Measurements from ENCODE around the gene CNOT6.

The CNOT6 gene

DNA sequence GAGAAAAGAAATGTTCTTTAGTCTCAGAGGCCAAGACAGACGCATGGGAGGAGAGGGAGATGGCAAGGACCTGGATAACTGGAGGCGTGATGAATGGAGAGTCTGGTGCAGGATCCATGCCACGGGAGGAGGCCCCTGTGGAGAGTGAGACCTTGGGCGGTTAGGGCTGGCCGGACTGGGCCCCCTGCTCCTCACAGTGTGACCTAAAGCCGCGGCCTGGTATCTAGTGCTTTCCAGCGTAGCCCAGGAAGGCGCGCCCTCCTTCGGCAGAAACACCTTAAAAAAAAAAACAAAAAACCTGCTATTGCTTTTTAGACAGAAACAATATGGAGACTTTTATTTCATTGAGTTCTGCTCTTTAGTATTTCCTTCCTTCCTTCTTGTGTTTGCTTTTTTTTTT is 64.1 kb downstream of the CNOT6 start:
- in situ Hi-C loops (cut with MboI; ENCODE audit: low sequenced_read_pairs) = no loop called here

DNA sequence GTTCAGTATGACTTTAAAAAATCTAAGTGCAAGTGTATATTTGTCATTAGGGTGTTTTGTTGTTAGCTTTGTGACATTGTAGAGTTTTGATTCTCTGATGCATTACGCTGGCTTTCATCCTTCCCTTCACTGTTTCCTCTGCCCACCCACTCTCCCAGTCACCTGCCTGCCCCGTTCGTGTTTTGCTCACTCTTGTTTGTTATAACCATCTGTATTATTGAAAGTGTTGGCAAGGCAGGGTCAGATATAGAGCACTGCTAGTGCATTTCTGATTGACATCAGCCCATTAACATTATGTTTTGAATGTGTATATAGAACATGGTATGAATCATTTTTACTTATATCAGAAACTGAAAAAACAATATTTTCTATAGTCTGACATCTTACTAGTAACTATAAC is 69.8 kb downstream of the CNOT6 start:
- in situ Hi-C loops (cut with MboI; ENCODE audit: low sequenced_read_pairs) = no loop called here

DNA sequence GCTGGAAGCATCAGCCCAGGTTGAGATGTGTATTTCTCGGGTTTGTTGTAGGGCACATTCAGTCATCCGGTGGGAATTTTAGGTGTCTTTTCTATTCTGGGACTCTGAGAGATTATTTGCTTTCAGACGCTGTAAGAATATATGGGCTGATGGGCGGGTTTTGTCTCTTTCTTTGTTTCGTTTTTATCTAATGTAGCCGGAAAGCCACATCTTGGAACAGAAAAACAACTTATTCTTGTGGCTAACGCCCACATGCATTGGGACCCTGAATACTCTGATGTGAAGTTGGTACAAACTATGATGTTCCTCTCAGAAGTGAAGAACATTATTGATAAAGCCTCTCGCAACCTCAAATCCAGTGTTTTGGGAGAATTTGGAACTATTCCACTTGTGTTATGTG is 74.7 kb downstream of the CNOT6 start:
- in situ Hi-C loops (cut with MboI; ENCODE audit: low sequenced_read_pairs) = no loop called here

DNA sequence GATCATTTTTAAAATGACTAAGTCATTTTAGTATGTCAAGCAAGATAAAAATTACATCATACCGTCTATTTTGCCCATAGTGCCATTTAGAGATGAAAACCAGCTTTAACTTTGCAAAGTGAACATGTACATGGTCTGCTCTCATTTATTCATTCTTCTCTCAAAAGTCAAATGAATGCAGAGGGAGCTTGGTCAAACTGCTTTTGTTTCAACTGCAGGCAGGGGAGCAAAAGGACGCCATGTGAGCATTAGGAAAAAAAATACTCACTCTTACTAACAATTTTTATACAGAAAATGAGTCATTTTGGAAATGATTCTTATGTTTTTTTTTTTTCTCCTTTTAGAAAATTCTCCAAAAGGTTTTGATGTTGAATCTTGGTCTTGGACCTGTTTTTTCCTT is 81.4 kb downstream of the CNOT6 start:
- in situ Hi-C loops (cut with MboI; ENCODE audit: low sequenced_read_pairs) = no loop called here

DNA sequence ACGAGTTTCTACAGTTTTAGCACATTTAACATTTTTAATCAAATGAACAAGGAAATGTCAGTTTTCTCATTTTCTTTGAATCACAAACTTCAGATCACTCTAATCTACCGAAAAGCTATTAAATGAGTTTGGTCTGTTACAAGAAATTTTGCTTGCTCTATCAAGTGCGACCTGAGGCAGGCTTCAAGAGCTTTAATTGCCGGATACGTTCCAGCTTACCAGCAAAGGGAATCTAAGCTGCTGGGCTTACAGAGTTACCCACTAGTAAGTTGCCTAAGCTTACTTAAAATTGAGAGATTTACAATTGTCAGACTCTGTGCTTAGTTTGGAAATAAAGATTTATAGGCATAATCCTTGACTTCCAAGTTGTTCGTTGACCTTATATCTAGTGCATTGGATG is 86.5 kb downstream of the CNOT6 start:
- in situ Hi-C loops (cut with MboI; ENCODE audit: low sequenced_read_pairs) = no loop called here

DNA sequence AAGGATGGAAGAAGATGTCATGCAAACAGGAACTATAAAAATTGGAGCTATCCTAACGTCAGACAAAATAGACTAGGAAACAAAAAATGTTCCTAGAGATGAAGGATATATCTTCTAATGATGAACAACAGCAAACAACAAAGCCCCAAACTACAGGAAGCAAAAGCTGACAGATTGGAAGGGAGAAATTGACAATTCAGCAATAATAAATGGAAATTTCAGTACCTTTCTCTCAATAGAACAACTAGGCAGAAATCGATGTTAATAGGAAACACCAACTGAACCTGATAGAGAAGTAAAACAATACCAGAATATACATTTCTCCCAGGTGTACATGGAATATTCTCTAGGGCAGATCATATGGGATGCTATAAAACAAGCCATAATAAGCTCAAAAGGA is 89.6 kb downstream of the CNOT6 start:
- in situ Hi-C loops (cut with MboI; ENCODE audit: low sequenced_read_pairs) = no loop called here

DNA sequence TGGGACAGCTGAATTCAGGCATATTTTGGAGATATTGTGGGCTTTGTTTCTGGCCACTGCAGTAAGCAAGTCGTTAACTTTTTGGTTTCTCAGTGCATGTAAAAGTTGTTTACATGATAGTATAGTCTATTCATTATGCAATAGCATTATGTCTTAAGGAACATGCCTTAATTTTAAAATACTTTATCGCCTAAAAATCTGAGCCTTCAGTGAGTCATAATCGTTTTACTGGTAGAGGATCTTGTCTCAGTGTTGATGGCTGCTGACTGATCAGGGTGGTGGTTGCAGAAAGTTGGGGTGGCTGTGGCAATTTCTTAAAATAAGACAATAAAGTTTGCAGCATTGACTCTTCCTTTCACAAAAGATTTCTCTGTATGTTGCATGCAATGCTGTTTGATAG is 92.0 kb downstream of the CNOT6 start:
- in situ Hi-C loops (cut with MboI; ENCODE audit: low sequenced_read_pairs) = no loop called here

DNA sequence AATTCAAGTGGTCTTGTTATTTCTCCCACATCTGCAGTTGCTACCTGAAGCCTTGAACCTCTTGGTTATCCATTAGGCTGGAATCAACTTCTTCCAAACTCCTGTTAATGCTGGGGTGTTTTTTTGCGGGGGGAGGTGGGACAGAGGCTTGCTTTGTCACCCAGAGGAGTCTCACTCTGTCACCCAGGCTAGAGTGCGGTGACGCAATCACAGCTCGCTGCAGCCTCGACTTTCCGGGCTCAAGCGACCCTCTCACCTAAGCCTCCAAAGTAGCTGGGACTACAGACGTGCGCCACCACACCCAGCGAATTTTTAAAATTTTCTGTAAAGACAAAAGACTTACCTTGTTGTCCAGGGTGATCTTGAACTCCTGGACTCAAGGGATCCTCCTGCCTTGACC is 92.7 kb downstream of the CNOT6 start:
- in situ Hi-C loops (cut with MboI; ENCODE audit: low sequenced_read_pairs) = no loop called here

DNA sequence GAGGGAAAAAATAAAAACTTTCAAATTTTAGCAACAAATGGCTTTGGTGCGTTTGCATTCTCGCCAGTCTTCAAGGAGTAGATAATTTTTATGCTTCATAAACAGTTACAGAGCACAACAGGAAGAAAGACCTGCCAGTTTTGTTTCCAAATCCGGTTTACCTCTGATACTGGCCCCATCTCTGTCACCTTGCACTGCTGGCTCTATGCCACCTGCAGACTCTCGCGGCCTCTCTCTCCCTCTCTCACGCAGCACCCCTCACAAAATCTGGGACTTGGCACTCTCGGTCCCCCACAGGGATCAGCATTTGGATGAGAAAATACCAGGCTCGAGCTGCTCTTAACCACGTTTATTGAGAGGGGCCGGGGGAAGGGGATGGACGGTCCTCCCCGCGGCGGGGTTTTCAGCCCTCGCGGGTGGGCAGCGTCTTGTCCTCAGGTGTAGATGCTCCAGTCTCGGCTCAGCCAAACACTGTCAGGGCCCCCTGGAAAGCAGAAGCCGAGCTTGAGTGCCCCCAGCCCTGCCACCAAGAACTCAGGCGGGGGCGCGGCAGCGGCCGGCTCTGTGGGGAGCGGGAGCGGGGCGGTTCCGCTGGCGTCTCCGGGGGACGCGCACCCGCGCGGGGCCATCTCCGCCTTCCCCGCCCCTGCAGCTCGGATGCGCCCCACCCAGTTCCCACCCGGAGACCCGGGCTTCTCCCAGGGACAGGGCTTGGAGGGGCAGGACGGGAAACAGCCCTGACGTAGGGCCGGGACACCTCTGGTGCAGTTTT is 95.8 kb downstream of the CNOT6 start:
- in situ Hi-C loops (cut with MboI; ENCODE audit: low sequenced_read_pairs) = no loop called here

DNA sequence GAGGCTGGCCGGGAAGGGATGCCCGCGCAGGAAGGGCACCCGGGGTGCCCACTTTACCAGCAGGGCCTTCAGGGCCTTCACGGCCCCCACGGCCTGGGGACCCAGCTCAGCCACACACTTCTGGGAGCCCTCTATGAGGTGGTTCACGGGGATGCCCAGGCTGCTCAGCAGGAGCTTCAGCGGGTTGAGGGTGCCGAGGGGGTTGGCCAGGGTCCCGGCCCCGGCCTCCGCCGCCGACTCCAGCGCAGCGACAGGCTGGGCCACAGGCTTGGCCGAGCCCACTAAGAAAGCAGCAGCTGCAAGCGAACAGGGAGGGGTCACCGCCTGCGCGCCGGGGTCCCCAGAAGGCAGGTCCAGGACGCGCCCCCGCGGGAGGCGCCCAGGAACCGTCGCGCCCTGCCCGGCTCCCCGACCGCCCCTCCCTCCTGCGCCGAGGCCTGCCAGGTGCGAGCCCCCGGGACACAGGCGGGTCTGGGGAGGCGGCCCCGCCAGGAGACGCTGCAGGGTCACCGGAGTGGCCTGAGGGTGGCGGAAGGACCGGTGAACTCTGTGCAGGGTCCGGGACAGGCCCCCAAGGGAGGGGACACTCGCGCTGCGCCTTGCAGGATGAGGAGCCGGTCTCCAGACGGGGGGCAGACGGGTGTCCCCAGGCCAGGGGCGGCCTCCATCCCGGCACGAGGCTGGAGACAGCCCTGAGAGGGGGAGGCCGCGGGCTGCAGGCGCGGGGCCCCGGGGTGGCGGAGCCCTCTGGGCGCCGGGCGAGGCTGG is 96.5 kb downstream of the CNOT6 start:
- in situ Hi-C loops (cut with MboI; ENCODE audit: low sequenced_read_pairs) = no loop called here

DNA sequence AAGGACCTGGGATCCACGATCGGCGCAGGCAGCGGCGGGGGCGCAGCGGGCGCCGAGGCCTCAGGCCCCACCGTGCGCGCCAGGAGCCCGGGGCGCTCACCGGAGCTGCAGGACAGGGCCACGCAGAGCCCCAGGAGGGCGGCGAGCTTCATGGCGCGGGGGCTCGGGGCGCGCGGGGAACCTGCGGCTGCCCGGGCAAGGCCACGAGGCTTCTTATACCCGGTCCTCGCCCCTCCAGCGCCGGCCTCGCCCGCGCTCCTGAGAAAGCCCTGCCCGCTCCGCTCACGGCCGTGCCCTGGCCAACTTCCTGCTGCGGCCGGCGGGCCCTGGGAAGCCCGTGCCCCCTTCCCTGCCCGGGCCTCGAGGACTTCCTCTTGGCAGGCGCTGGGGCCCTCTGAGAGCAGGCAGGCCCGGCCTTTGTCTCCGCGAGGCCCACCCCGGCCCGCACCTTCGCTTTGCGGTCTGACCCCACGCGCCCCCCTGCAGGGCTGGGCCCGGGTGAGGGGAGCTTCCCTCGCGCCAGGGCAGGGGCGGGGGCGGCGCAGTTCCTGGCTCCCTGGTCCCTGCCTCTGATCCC is 97.2 kb downstream of the CNOT6 start, which contains the start of gene SCGB3A1:
Gene SCGB3A1, minus strand, starts transcription at position 189 of the 577 bp plus-strand sequence. Its CDS starts 37 bp downstream, at position 152.
- in situ Hi-C loops (cut with MboI; ENCODE audit: low sequenced_read_pairs) = no loop called here

DNA sequence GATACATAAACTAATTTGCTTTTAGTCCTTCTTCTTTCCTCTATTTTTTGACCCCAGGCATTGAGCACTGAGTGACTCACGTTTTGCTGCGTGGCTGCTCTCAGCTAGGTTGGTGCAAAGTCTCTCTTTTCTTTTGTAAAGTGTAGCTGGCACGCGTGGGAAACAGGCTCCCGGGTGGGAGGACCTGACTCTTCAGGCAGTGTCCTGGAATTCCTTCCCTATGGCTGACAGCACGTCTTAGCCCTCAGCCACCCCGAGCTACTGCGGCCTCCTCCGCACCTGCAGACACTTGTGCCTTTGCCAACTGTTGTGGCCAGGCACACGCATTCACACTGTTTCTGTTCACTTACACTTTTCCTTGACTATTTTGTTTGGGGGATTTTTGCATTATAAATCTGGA is 98.0 kb downstream of the CNOT6 start:
- in situ Hi-C loops (cut with MboI; ENCODE audit: low sequenced_read_pairs) = no loop called here

DNA sequence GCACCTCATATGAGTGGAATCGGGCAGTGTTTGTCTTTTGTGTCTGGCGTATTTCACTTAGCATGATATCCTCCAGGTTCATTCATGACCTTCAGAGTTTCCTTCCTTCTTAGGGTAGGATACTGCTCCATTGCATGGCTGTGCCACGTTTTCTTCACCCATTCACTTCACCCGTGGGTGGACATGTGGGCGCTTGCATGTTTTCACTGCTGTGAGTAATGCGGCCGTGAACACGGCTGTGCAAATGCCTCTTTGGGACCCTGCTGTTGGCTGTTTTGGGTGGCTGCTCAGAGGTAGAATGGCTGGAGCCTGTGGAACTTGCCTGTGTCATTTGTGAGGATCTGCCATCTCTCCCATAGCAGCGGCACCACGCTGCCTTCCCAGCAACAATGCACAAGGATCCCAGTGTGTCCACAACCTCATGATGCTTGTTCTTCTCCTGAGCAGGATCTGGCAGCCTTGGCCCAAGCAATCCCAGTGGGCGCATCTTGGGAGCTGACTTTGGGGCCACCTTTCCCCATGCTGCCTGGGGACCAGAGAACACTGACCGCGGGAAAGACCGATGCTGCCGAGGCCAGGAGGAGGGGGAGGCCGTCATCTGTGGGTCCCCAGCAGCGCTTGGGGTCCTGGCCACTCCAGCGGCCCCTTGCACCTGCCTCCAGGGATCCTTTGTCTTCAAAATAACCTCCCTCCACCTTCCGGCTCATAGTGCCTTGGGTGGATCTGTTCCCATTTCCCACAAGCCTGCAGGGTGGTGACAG is 99.4 kb downstream of the CNOT6 start:
- in situ Hi-C loops (cut with MboI; ENCODE audit: low sequenced_read_pairs) = no loop called here

DNA sequence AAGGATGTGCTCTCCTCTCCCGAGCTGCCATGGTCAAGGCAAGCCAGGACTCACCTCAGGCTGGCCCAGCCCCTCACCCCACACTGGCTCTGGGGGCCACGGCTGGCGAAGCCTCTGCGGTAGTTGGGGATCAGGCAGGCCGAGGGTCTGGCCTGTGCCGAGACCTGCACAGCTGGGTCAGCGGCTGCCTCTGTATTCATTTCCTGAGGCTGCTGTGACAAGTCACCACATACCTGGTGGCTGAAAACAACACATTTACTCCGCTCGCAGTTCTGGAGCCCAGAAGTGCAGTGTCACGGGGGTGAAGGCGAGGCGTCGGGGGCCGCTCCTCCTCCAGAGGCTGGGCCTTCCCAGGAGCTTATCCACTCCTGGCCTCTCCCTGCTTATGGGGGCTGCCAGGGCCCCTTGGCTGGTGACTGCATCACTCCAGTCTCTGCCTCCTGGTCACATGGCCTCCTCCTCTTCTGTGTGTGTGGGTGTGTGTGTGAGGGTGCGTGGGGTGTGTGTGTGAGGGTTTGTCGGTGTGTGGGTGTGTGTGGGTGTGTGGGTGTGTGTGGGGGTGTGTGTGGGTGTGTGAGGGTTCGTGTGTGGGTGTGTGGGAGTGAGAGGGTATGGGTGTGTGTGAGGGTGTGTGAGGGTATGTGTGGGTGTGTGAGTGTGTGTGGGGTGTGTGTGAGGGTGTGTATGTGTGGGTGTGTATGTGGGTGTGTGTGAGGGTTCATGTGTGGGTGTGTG is 100.3 kb downstream of the CNOT6 start:
- in situ Hi-C loops (cut with MboI; ENCODE audit: low sequenced_read_pairs) = no loop called here

DNA sequence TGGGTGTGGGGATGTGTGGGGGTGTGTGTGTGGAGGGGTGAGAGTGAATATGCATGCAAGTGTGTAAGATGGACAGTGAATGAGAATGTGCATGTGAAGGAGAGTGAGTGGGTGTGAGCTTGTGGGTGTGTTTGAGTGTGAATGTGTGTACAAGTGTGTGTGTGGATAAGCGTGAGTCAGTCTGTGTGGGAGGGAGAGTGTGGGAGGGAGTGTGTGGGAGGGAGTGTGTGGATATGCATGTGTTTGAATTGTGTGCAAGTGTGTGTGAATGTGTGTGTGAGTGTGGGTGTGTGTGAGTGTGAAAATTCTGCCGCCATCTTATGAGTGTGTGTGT is 100.8 kb downstream of the CNOT6 start:
- in situ Hi-C loops (cut with MboI; ENCODE audit: low sequenced_read_pairs) = no loop called here

DNA sequence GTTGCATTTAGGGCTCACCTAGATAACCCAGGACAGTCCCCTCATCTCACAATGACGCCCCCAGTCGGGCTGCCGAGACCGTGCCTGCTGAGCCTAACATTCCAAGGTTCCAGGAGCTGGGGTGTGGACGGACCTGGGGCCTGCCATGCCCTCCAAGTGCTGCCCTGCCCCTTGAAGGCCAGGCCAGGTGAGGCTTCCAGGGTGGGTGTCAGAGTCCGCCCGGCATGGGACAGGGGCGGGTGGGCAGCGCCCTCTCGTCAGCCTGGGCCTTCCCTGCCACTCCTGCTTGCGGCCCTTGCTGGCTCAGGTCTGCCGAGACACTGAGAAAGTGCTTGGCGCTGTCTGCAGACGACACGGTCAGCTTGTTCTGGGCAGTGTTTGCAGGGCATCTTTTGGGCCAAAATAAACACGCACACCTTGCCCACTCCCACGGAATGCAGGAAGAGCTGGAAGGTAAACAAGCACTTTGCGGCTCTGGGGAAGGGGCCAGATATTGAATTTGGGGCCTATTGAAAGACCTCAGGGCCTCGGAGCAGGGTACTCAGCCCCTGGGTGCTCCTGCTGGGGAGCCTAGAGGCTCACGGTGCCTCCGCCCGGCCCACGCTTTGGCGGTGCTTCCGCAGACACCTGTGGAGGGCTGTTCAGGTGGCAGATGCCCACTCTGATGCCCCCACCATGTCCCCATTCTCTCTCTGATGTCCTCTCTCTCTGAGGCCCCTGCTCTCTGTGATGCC is 101.4 kb downstream of the CNOT6 start:
- in situ Hi-C loops (cut with MboI; ENCODE audit: low sequenced_read_pairs) = no loop called here

DNA sequence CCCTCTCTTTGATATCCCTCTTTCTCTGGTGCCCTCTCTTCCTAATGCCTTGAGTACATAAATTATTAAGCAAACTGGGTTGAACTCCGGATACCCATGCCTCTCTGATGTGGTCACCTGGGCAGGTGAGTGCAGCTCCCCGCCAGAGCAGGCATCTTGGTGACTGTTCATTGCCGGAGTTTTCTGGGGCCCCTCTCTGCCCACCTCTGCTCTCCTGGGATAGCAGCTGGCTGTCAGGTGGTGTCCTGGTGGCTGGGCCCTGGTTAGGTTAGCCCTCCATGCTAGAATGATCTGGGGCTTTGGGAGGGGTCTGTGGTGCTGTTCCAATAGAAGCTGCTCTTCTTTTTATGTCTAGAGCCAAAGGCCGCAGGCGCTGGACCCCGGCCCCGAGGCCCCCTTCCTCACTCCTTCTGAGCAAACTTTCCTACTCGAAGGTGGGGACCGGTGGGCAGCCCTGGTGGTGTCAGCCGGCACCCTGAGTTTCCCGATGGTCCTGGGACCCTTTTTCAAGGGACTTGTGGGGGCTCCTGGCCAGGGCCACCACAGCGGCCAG is 102.0 kb downstream of the CNOT6 start:
- in situ Hi-C loops (cut with MboI; ENCODE audit: low sequenced_read_pairs) = no loop called here

DNA sequence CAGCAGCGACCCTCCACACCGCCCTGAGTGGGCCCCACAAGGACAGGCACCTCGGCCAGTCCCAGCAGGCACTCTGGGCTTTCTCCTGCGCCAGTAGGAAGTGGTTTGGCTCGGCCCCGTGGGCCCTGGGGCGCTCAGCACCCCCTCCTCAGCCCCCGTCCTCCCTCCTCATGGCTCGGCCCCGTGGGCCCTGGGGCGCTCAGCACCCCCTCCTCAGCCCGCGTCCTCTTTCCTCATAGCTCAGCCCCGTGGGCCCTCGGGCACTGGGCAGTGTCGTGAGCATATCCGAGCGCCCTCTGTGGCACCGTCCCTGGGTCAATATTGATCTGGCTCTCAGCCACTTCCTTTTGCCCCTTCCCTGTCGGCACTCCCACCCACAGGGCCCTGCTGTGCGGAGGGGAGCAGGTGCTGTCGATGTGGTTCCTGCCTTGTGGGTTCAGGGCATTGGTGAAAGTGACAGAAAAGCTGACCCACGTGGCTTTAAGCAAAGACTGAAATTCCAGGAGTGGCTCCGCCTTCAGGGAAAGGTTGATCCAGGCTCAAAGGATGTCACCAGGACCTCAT is 102.6 kb downstream of the CNOT6 start:
- in situ Hi-C loops (cut with MboI; ENCODE audit: low sequenced_read_pairs) = no loop called here

DNA sequence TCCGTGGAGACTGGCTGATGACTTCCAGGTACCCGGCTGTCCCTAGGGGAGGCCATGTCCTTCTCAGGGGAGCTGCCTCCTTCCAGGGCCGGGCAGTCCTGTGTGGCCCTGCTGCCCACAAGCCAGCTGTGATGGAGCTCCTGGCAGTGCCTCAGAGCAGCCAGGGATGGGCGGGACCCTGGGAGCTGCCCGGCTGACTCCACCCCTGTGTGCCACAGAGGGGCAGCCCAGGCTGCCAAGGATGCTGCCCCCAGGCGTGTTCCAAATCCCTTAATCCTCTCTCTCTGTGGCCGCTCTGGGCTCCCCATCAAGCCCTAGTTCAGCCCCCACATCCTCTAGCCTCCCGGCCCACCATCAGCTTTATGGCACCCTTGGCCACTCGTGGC is 104.1 kb downstream of the CNOT6 start:
- in situ Hi-C loops (cut with MboI; ENCODE audit: low sequenced_read_pairs) = no loop called here

Data from hTERT RPE-1 (cell line).